Spleen (tissue), 11 donors: ENCODE measurements around the gene GBA2. TPM values are rescaled to one million over a fixed set of nuclear protein-coding genes. Genes with fewer than 3 reads are reported as not detected.

Experiments
- DNase-seq: peaks from one replicate; pipeline ENCODE4 v3.0.0-alpha.2; 2020
- H3K27ac ChIP-seq, 8 donors: fragments of 200-600 bp; sonication (generic) in 7 of 8; 1 replicate in 4 of 8; 2 replicates in 4 of 8; pipeline versions ENCODE4 v1.5.0 to v1.8.0; 2016 to 2021; ENCODE audit warnings: inconsistent platforms in 4 of 8, mild to moderate bottlenecking in 4 of 8, moderate library complexity in 1 of 8
- H3K27me3 ChIP-seq, 7 donors: fragments of 200-600 bp; sonication (generic) in 6 of 7; replicated peaks in 1 of 7; 1 replicate in 4 of 7; 2 replicates in 3 of 7; pipeline versions ENCODE4 v1.5.0 to v1.8.0; 2016 to 2021; ENCODE audit warnings: inconsistent platforms in 3 of 7, mild to moderate bottlenecking in 1 of 7
- H3K36me3 ChIP-seq, 6 donors: fragments of 200-600 bp; sonication (generic) in 5 of 6; 1 replicate in 4 of 6; 2 replicates in 2 of 6; pipeline versions ENCODE4 v1.5.0 to v1.8.0; 2016 to 2021; ENCODE audit warnings: inconsistent platforms in 2 of 6
- H3K4me1 ChIP-seq, 6 donors: fragments of 200-600 bp; sonication (generic) in 5 of 6; 1 replicate in 3 of 6; 2 replicates in 3 of 6; pipeline versions ENCODE4 v1.5.0 to v1.8.0; 2016 to 2021; ENCODE audit warnings: inconsistent platforms in 3 of 6
- H3K4me3 ChIP-seq, 8 donors: fragments of 200-600 bp; sonication (generic) in 7 of 8; 1 replicate in 4 of 8; 2 replicates in 4 of 8; pipeline versions ENCODE4 v1.5.0 to v1.8.0; 2016 to 2021; ENCODE audit warnings: inconsistent platforms in 4 of 8, mild to moderate bottlenecking in 4 of 8, moderate library complexity in 2 of 8
- H3K9me3 ChIP-seq, 8 donors: fragments of 200-600 bp; sonication (generic) in 7 of 8; 1 replicate in 4 of 8; 2 replicates in 4 of 8; pipeline versions ENCODE4 v1.5.0 to v1.8.0; 2016 to 2021; ENCODE audit warnings: inconsistent platforms in 4 of 8
- CTCF ChIP-seq, 11 experiments: fragments of 200-600 bp in 7 of 11; fragments of 450-650 bp in 4 of 11; sonication (generic) in 4 of 11; IDR thresholded peaks in 8 of 11; conservative IDR thresholded peaks in 3 of 11; 1 replicate in 7 of 11; 2 replicates in 4 of 11; pipeline versions ENCODE4 v1.4.0 to v1.8.0; 2016 to 2021; ENCODE audit warnings: antibody characterized with exemption in 11 of 11, inconsistent platforms in 4 of 11, mild to moderate bottlenecking in 1 of 11
- POLR2A ChIP-seq, 3 donors: fragments of 450-650 bp; IDR thresholded peaks; one replicate each; pipeline ENCODE4 v1.5.1; 2017; ENCODE audit warnings: antibody characterized with exemption in 3 of 3, mild to moderate bottlenecking in 1 of 3
- POLR2AphosphoS5 ChIP-seq, 3 donors: sonication (generic); formaldehyde crosslinking; IDR thresholded peaks; one replicate each; pipeline ENCODE4 v1.5.1; 2017; ENCODE audit warnings: antibody characterized with exemption in 3 of 3
- WGBS, 5 donors: extraction: QIAGEN DNeasy Blood & Tissue Kit in 3 of 5; methylation state at CpG; one replicate each; pipeline versions ENCODE4 v1.1.5 to v1.1.7; 2013 to 2018; 5-methylcytosine and 5-hydroxymethylcytosine counted together
- intact Hi-C: fragments of 100-400 bp; cut with DNase I; formaldehyde crosslinking; loops from one replicate; pipeline ENCODE4 v1.15.0; 2023; ENCODE audit warnings: low total_unique reads
- microRNA-seq, 3 donors: library from miRNA; unstranded; fragments of <30 nt; microRNA quantifications; one replicate each; pipeline versions ENCODE4 to v1.1.0, GENCODE V29; 2019 to 2020
- polyA plus RNA-seq, 3 donors: library from polyadenylated mRNA; stranded (reverse); fragments of 200-250 nt; gene quantifications; one replicate each; pipeline ENCODE4 v1.2.1, GENCODE V29; 2013
- small RNA-seq, 4 donors: library from RNA; depleted of rRNA; stranded (forward); fragments of <200 nt; gene quantifications; one replicate each; pipeline ENCODE3, GENCODE V24; 2016
- total RNA-seq, 7 donors: library from RNA; depleted of rRNA in 3 of 7; stranded (reverse); fragments of >200 nt in 3 of 7; fragmentation: NEBNext Ultra II Directional in 4 of 7; extraction: Animal tissue kit (Norgen Biotek cat#: 25700) in 4 of 7; gene quantifications; one replicate each; pipeline versions ENCODE4 v1.1.0 to v1.2.1, GENCODE V29; 2016 to 2021
- donor health status: healthy with polysubstance abuse.
- donor health status: DM: no; HTN: no; CAD: no; lungs with moderate emphysema.
- donor health status: DM: no; HTN: no; CAD: no.
- donor health status: Bipolar disorder and iron deficiency.
- donor health status: healthy.
- donor health status: DM: no; HTN: no; CAD: no.
- donor health status: DM: yes; HTN: yes; CAD: no.

The GBA2 gene
- total and polyA plus RNA-seq, 10 donors = 22.8 to 111 (median 73.1) TPM

DNA sequence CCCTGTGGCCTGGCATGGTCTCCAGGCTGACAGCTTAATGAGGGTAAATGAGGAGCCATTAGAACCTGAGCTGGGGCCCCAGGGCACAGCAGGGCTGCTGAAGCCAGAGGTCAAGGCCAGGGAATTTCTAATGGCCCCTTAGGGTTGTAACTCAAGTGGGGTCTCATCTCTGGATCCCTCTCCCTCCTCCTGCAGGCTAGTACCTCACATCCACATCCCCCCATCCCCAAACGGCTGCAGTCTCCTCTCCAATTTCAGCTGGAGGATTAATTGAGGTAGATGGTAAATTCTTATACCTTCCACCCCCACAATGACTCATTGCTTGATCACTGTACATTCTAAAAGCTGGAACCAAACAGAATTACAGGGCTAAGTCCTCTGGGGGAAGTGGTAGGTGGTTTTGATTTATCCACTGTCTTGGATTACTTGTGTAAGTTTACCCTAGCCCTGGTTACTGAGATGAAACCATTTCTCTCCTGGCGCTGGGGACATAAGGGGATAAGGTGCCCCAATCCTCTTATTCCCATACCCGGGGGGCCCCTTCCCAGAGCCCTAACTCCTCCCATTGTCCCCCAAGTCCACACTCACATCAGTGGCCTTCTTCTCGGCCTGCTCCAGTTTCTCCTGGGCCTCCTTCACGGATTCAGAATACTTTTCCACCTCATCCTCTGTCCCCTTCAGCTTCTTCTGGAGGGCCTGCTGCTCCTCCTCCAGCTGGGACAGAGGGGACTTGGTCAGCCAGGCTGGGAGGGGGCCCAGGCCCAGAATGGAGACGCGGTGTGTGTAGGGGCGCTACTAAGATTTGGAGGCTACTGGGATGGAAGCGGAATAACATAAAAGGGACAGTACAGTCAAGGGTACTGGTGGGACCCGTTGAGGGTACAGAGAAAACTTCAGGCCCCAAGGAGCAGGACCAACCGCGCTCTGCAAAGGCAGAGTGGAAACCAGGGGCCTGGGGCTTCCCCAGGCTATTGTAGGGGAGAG is 60.2 kb downstream of the GBA2 start:
- TF ChIP-seq CTCF (IDR thresholded peaks at IDR 0.05 in 8 of 11, conservative IDR thresholded peaks at IDR 0.05 in 3 of 11) = no peak
- no peak for TF ChIP-seq POLR2AphosphoS5 (IDR thresholded peaks at IDR 0.05)
- TF ChIP-seq POLR2A (IDR thresholded peaks at IDR 0.05) = no peak
- Histone ChIP-seq H3K4me3 (peak overlapping the region; percentile 12 to 83 (median 69)), H3K27ac (peak overlapping the region in 7 of 8 donors; percentile 41 to 90 (median 86)), H3K9me3 (no peaks in the 10 kb centered on the region), H3K27me3 (peaks cover 0 to 7% (median 0%) of the 10 kb centered on the region in 7 donors), H3K4me1 (peaks cover 0 to 64% (median 22%) of the 10 kb centered on the region in 6 donors), H3K36me3 (peaks cover 0 to 17% (median 4%) of the 10 kb centered on the region in 6 donors)
- WGBS, 5 donors = 71 to 88% (median 82%) methylated on average over 12 of the region's 12 CpGs
- intact Hi-C loops = no loop called here
- DNase-seq = no peak

DNA sequence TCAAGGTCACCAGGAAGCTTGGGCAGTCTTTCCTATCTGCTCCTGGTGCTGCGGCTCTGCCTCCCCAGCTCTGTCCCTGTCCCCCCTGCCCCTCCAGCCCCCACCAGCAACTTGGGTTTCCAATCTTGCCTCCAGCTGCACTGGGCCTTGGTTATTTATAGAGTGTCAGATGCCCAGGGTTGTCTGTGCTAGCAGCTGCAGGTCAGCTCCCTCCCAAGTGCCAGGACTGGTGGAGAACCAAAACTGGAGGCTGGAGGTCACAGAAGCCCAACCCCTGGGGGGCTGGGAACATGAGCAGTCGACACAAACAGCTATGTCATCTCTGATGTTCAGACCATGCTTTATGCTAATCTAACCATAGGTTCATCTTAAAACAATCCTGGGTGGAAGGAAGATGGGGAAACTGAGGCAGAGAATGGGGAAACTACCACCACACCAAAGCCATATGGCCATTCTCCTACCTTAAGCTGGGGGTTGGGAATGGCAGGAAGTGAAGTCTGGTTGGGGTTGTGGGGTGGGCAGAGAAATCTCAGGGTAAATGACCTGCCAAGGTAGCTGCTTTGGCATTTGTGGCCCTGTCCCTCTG is 61.0 kb downstream of the GBA2 start:
- Histone ChIP-seq H3K9me3 (no peaks in the 10 kb centered on the region), H3K27me3 (peaks cover 0 to 7% (median 0%) of the 10 kb centered on the region in 7 donors), H3K36me3 (peaks cover 0 to 25% (median 4%) of the 10 kb centered on the region in 6 donors), H3K4me3 (peak overlapping the region in 5 of 8 donors; percentile 13 to 83 (median 71)), H3K4me1 (peaks cover 0 to 64% (median 22%) of the 10 kb centered on the region in 6 donors), H3K27ac (peak overlapping the region in 3 of 8 donors; percentile 84 to 90 (median 88))
- DNase-seq = no peak
- WGBS, 5 donors = 56 to 95% (median 90%) methylated on average over 1 to 2 of the region's 2 CpGs
- no peak for TF ChIP-seq POLR2AphosphoS5 (IDR thresholded peaks at IDR 0.05)
- no peak for TF ChIP-seq POLR2A (IDR thresholded peaks at IDR 0.05)
- TF ChIP-seq CTCF (IDR thresholded peaks at IDR 0.05 in 8 of 11, conservative IDR thresholded peaks at IDR 0.05 in 3 of 11) = no peak
- intact Hi-C loops = no loop called here

DNA sequence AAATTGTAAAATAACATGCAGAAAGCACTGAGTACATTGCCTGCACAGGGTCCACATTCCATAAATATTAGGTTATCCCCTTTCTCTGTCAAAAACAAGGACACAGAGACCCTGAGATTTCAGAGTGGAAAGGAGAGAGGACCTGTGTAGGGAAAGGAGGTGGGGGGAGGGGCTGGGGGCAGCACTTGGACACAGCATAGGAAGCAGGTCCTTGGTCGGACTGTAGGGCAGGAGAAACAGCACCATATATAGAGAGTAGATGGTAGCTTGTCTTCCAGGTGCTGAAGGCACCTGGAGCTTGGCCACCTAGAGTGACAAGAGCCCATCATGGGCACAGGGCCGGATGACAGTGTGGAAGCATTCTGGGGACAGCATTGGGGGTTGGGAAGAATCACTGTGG is 61.7 kb downstream of the GBA2 start:
- peak overlapping the region in 1 of 8 donors; percentile 17 for H3K27ac ChIP-seq
- intact Hi-C loops = no loop called here
- peak overlapping the region in 2 of 8 donors; percentile 67 to 77 for H3K4me3 ChIP-seq
- DNase-seq = no peak
- peaks cover 0 to 7% (median 0%) of the 10 kb centered on the region in 7 donors for H3K27me3 ChIP-seq
- H3K4me1 ChIP-seq = peaks cover 0 to 64% (median 22%) of the 10 kb centered on the region in 6 donors
- no peaks in the 10 kb centered on the region for H3K9me3 ChIP-seq
- TF ChIP-seq CTCF (IDR thresholded peaks at IDR 0.05 in 8 of 11, conservative IDR thresholded peaks at IDR 0.05 in 3 of 11) (no peak), POLR2AphosphoS5 (IDR thresholded peaks at IDR 0.05) (no peak), POLR2A (IDR thresholded peaks at IDR 0.05) (no peak)
- 78 to 90% (median 85%) methylated on average over 2 of the region's 2 CpGs for WGBS, 5 donors
- H3K36me3 ChIP-seq = peaks cover 0 to 33% (median 7%) of the 10 kb centered on the region in 6 donors

Small RNAs within 50 kb of the gene (microRNA-seq; reads per million reads assigned to microRNA genes)
- 0.36 to 2.8 (median 1.1) reads per million in 3 donors for gene MIR6852
- 0 to 1.4 (median 0.57) reads per million in 3 donors for gene MIR6853

Small RNAs within 50 kb of the gene (small RNA-seq; reads per million reads assigned to genes)
- 0 reads per million in 4 donors for gene MIR6853

Other genes starting within 250 kb of the GBA2 start
- gene TESK1, start 144.0 kb downstream of the GBA2 start, total RNA-seq = 10 to 100 TPM; 24.8 to 47.1 (median 31.8) TPM
- gene TESK1, start 144.0 kb downstream of the GBA2 start, polyA plus RNA-seq = 10 to 100 TPM; 15.6 to 34.7 (median 22.7) TPM
- 100 to 1,000 TPM in 5 of 7 donors, 10 to 100 TPM in 2; 74.4 to 160 (median 127) TPM for gene CD72, start 130.8 kb downstream of the GBA2 start, total RNA-seq
- 100 to 1,000 TPM in 2 of 3 donors, 10 to 100 TPM in 1; 97.4 to 159 (median 115) TPM for gene CD72, start 130.8 kb downstream of the GBA2 start, polyA plus RNA-seq
- gene SIT1, start 98.3 kb downstream of the GBA2 start, total RNA-seq = 10 to 100 TPM; 24.2 to 44.9 (median 27.5) TPM
- 10 to 100 TPM; 71.7 to 82.7 (median 82.7) TPM for gene SIT1, start 98.3 kb downstream of the GBA2 start, polyA plus RNA-seq
- gene RMRP, start 91.2 kb downstream of the GBA2 start, total RNA-seq = over 10,000 TPM in 5 of 7 donors, 1,000 to 10,000 TPM in 2; 5,541 to 28,996 (median 23,209) TPM
- gene RMRP, start 91.2 kb downstream of the GBA2 start, polyA plus RNA-seq = 100 to 1,000 TPM in 1 of 3 donors, 10 to 100 TPM in 1, not detected in 1; 42.1 to 285 TPM
- gene CCDC107, start 90.9 kb downstream of the GBA2 start, total RNA-seq = 10 to 100 TPM; 14.4 to 24.2 (median 20.8) TPM
- 10 to 100 TPM; 35.3 to 46.9 (median 37.0) TPM for gene CCDC107, start 90.9 kb downstream of the GBA2 start, polyA plus RNA-seq
- gene ARHGEF39, start 84.0 kb downstream of the GBA2 start, total RNA-seq = 1 to 10 TPM in 6 of 7 donors, under 1 TPM in 1; 0.95 to 2.8 (median 1.4) TPM
- gene ARHGEF39, start 84.0 kb downstream of the GBA2 start, polyA plus RNA-seq = 1 to 10 TPM in 2 of 3 donors, under 1 TPM in 1; 0.89 to 2.9 (median 1.1) TPM
- gene CA9, start 75.3 kb downstream of the GBA2 start, total RNA-seq = not detected
- under 1 TPM in 2 of 3 donors, not detected in 1; 0.26 to 0.30 TPM for gene CA9, start 75.3 kb downstream of the GBA2 start, polyA plus RNA-seq
- 100 to 1,000 TPM in 2 of 7 donors, 10 to 100 TPM in 5; 43.1 to 231 (median 79.2) TPM for gene TPM2, start 59.3 kb downstream of the GBA2 start, total RNA-seq
- gene TPM2, start 59.3 kb downstream of the GBA2 start, polyA plus RNA-seq = 100 to 1,000 TPM; 148 to 237 (median 190) TPM
- 100 to 1,000 TPM; 356 to 881 (median 592) TPM for gene TLN1, start 17.0 kb downstream of the GBA2 start, total RNA-seq
- 100 to 1,000 TPM in 1 of 3 donors, 10 to 100 TPM in 2; 79.9 to 122 (median 95.5) TPM for gene TLN1, start 17.0 kb downstream of the GBA2 start, polyA plus RNA-seq
- gene CREB3, start 16.6 kb downstream of the GBA2 start, total RNA-seq = 10 to 100 TPM; 21.8 to 35.9 (median 26.0) TPM
- gene CREB3, start 16.6 kb downstream of the GBA2 start, polyA plus RNA-seq = 10 to 100 TPM; 14.7 to 26.7 (median 20.9) TPM
- gene RGP1, start 59 bp upstream of the GBA2 start, total RNA-seq = 10 to 100 TPM; 19.7 to 29.2 (median 22.0) TPM
- gene RGP1, start 59 bp upstream of the GBA2 start, polyA plus RNA-seq = 1 to 10 TPM; 2.2 to 9.5 (median 2.5) TPM
- not detected for gene MSMP, start 5.0 kb upstream of the GBA2 start, total RNA-seq
- gene MSMP, start 5.0 kb upstream of the GBA2 start, polyA plus RNA-seq = 1 to 10 TPM in 1 of 3 donors, under 1 TPM in 2; 0.58 to 1.6 (median 0.63) TPM
- 10 to 100 TPM in 2 of 7 donors, 1 to 10 TPM in 5; 6.7 to 17.1 (median 9.2) TPM for gene NPR2, start 42.4 kb upstream of the GBA2 start, total RNA-seq
- gene NPR2, start 42.4 kb upstream of the GBA2 start, polyA plus RNA-seq = 1 to 10 TPM; 5.8 to 7.8 (median 7.3) TPM
- 1 to 10 TPM; 1.1 to 4.5 (median 2.3) TPM for gene SPAG8, start 63.0 kb upstream of the GBA2 start, total RNA-seq
- 1 to 10 TPM; 1.7 to 2.5 (median 1.7) TPM for gene SPAG8, start 63.0 kb upstream of the GBA2 start, polyA plus RNA-seq
- 10 to 100 TPM; 20.1 to 32.4 (median 23.0) TPM for gene HINT2, start 65.8 kb upstream of the GBA2 start, total RNA-seq
- 10 to 100 TPM; 60.0 to 73.6 (median 69.6) TPM for gene HINT2, start 65.8 kb upstream of the GBA2 start, polyA plus RNA-seq
- gene FAM221B, start 79.5 kb upstream of the GBA2 start, total RNA-seq = not detected
- gene FAM221B, start 79.5 kb upstream of the GBA2 start, polyA plus RNA-seq = not detected
- gene TMEM8B, start 80.0 kb upstream of the GBA2 start, total RNA-seq = 1 to 10 TPM; 2.9 to 9.8 (median 5.9) TPM
- 1 to 10 TPM; 3.2 to 8.8 (median 7.2) TPM for gene TMEM8B, start 80.0 kb upstream of the GBA2 start, polyA plus RNA-seq
- gene OR13J1, start 121.2 kb upstream of the GBA2 start, total RNA-seq = not detected
- gene OR13J1, start 121.2 kb upstream of the GBA2 start, polyA plus RNA-seq = not detected
- gene HRCT1, start 157.0 kb upstream of the GBA2 start, total RNA-seq = 1 to 10 TPM in 2 of 7 donors, under 1 TPM in 1, not detected in 4; 0.65 to 2.5 (median 1.6) TPM
- 1 to 10 TPM in 1 of 3 donors, under 1 TPM in 2; 0.52 to 1.1 (median 0.70) TPM for gene HRCT1, start 157.0 kb upstream of the GBA2 start, polyA plus RNA-seq
- gene SPAAR, start 160.3 kb upstream of the GBA2 start, total RNA-seq = 1 to 10 TPM in 5 of 7 donors, under 1 TPM in 2; 0.68 to 3.8 (median 1.6) TPM
- 1 to 10 TPM in 1 of 3 donors, under 1 TPM in 2; 0.46 to 1.9 (median 0.63) TPM for gene SPAAR, start 160.3 kb upstream of the GBA2 start, polyA plus RNA-seq
- not detected for gene OR2S2, start 208.9 kb upstream of the GBA2 start, total RNA-seq
- gene OR2S2, start 208.9 kb upstream of the GBA2 start, polyA plus RNA-seq = not detected